ENCODE measurements around the gene CUL2. TPM values are rescaled to one million over a fixed set of nuclear protein-coding genes. Genes with fewer than 3 reads are reported as not detected.

Gene CUL2
- total and polyA plus RNA-seq, 2 donors (not counting 1 experiment from before 2014, with no cell fraction given): 7.3 to 36.9 TPM

GRCh38 chr10:35133586-35133985 is 43.4 kb upstream of the CUL2 start:
- H3K9me3 ChIP-seq (ENCODE audit: control extremely low read depth in 1 of 3, control insufficient read depth in 2 of 3, insufficient read depth in 1 of 3, low read length in 2 of 3): no peaks in the 10 kb centered on the region
- CTCF ChIA-PET: interaction anchor here (0.6 to 12.8 kb wide), 3 partner anchors 12 to 63 kb away, joined by 3 to 156 read pairs (median 3); no protein-coding TSS in a partner anchor
- no peak overlapping the region for H3K4me3 ChIP-seq (ENCODE audit: control extremely low read depth in 1 of 5, extremely low read depth in 1 of 5, insufficient read depth in 1 of 5, low read depth in 2 of 5, low read length in 4 of 5)
- no peaks in the 10 kb centered on the region for H3K27me3 ChIP-seq (replicated peaks in 1 of 4; ENCODE audit: control extremely low read depth in 1 of 4, control insufficient read depth in 3 of 4, insufficient read depth in 4 of 4, low read length in 3 of 4)
- no peak overlapping the region for H2AFZ ChIP-seq (ENCODE audit: insufficient read depth, low read depth, low read length, poor library complexity, severe bottlenecking)
- H3K27ac Mint-ChIP-seq: peak overlapping the region; percentile 32
- no peak for ATAC-seq (ENCODE audit: low read depth)
- H3K36me3 ChIP-seq (replicated peaks in 1 of 2; ENCODE audit: control extremely low read depth in 1 of 2, control insufficient read depth in 1 of 2, extremely low read depth in 1 of 2, insufficient read depth in 2 of 2, low read length in 1 of 2): no peaks in the 10 kb centered on the region
- H3K27ac ChIP-seq (ENCODE audit: low read length in 2 of 2): no peak overlapping the region
- no peaks in the 10 kb centered on the region for H4K20me1 ChIP-seq (ENCODE audit: control insufficient read depth, insufficient read depth, low read length, poor library complexity, severe bottlenecking)
- H3K4me3 Mint-ChIP-seq: no peak overlapping the region
- 29% methylated on average over 1 of the region's 1 CpG for WGBS (ENCODE audit: insufficient coverage)
- H3K9ac ChIP-seq (ENCODE audit: low read length): no peak overlapping the region
- peaks cover 29% of the 10 kb centered on the region for H3K79me2 ChIP-seq (ENCODE audit: control insufficient read depth, insufficient read depth, low read length)
- intact Hi-C loops (cut with micrococcal nuclease): no loop called here
- peaks cover 59% of the 10 kb centered on the region for H3K4me1 Mint-ChIP-seq
- H3K9me3 Mint-ChIP-seq (ENCODE audit: insufficient read depth): no peaks in the 10 kb centered on the region
- H3K27me3 Mint-ChIP-seq: no peaks in the 10 kb centered on the region
- DNase-seq: no peak
- POLR2A ChIA-PET: interaction anchor here (0.6 kb wide), 2 partner anchors 12 to 62 kb away, joined by 3 to 4 read pairs; no protein-coding TSS in a partner anchor
- TF ChIP-seq EZH2 (IDR thresholded peaks at IDR 0.05; ENCODE audit: borderline replicate concordance, insufficient read depth, low read depth, low read length, poor library complexity, severe bottlenecking): no peak
- TF ChIP-seq, protein P1, sequence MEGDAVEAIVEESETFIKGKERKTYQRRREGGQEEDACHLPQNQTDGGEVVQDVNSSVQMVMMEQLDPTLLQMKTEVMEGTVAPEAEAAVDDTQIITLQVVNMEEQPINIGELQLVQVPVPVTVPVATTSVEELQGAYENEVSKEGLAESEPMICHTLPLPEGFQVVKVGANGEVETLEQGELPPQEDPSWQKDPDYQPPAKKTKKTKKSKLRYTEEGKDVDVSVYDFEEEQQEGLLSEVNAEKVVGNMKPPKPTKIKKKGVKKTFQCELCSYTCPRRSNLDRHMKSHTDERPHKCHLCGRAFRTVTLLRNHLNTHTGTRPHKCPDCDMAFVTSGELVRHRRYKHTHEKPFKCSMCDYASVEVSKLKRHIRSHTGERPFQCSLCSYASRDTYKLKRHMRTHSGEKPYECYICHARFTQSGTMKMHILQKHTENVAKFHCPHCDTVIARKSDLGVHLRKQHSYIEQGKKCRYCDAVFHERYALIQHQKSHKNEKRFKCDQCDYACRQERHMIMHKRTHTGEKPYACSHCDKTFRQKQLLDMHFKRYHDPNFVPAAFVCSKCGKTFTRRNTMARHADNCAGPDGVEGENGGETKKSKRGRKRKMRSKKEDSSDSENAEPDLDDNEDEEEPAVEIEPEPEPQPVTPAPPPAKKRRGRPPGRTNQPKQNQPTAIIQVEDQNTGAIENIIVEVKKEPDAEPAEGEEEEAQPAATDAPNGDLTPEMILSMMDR (IDR thresholded peaks at IDR 0.05): no peak
- H3K4me2 ChIP-seq (replicated peaks; ENCODE audit: low read depth, low read length, poor library complexity, severe bottlenecking): no peak overlapping the region
- H3K4me1 ChIP-seq (ENCODE audit: control insufficient read depth in 2 of 2, insufficient read depth in 2 of 2, low read length in 2 of 2): peaks cover 24 to 27% of the 10 kb centered on the region in 2 donors

DNA sequence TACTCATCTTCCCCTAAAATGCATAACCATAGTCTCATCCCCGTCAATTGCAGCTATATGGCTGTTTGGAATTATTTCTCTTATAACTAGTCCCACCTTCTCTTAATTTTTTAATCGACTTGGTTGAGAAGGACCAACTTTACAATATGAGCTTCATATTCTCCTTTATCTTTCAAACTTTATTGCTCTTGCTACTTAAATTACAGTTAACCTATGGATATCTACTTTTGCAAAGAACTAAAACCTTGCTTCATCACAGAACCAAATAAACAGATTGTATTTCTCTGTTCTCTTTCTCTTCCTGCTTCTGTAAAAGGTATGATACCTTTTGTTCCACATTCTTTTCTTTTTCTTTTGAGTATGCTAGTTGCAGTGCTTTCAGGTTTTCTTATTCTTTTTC is 42.6 kb upstream of the CUL2 start:
- intact Hi-C loops (cut with micrococcal nuclease): loop anchor here (1.0 kb wide), 2 partner anchors 17 to 63 kb away; no protein-coding TSS in a partner anchor
- Histone ChIP-seq H3K4me2 (replicated peaks; ENCODE audit: low read depth, low read length, poor library complexity, severe bottlenecking) (peak overlapping the region; percentile 66), H3K4me3 (ENCODE audit: control extremely low read depth in 1 of 5, extremely low read depth in 1 of 5, insufficient read depth in 1 of 5, low read depth in 2 of 5, low read length in 4 of 5) (no peak overlapping the region), H3K4me1 (ENCODE audit: control insufficient read depth in 2 of 2, insufficient read depth in 2 of 2, low read length in 2 of 2) (peaks cover 27 to 33% of the 10 kb centered on the region in 2 donors), H3K9ac (ENCODE audit: low read length) (peak overlapping the region; percentile 13), H3K27ac (ENCODE audit: low read length in 2 of 2) (peak overlapping the region; percentile 53 to 69), H3K36me3 (replicated peaks in 1 of 2; ENCODE audit: control extremely low read depth in 1 of 2, control insufficient read depth in 1 of 2, extremely low read depth in 1 of 2, insufficient read depth in 2 of 2, low read length in 1 of 2) (no peaks in the 10 kb centered on the region), H3K9me3 (ENCODE audit: control extremely low read depth in 1 of 3, control insufficient read depth in 2 of 3, insufficient read depth in 1 of 3, low read length in 2 of 3) (no peaks in the 10 kb centered on the region), H3K79me2 (ENCODE audit: control insufficient read depth, insufficient read depth, low read length) (peaks cover 36% of the 10 kb centered on the region), H2AFZ (ENCODE audit: insufficient read depth, low read depth, low read length, poor library complexity, severe bottlenecking) (peak overlapping the region; percentile 13), H4K20me1 (ENCODE audit: control insufficient read depth, insufficient read depth, low read length, poor library complexity, severe bottlenecking) (no peaks in the 10 kb centered on the region), H3K27me3 (replicated peaks in 1 of 4; ENCODE audit: control extremely low read depth in 1 of 4, control insufficient read depth in 3 of 4, insufficient read depth in 4 of 4, low read length in 3 of 4) (no peaks in the 10 kb centered on the region)
- peak overlapping the region; percentile 64 for H3K4me3 Mint-ChIP-seq
- WGBS (ENCODE audit: insufficient coverage): no CpG with 5 or more reads among the region's 2 CpGs
- no peak for ATAC-seq (ENCODE audit: low read depth)
- no peaks in the 10 kb centered on the region for H3K9me3 Mint-ChIP-seq (ENCODE audit: insufficient read depth)
- peaks cover 63% of the 10 kb centered on the region for H3K4me1 Mint-ChIP-seq
- H3K27me3 Mint-ChIP-seq: no peaks in the 10 kb centered on the region
- CTCF ChIA-PET: interaction anchor here (12.8 kb wide), 1 partner anchor 64 kb away, joined by 156 read pairs; no protein-coding TSS in a partner anchor
- no peak for DNase-seq
- TF ChIP-seq, protein P1 (IDR thresholded peaks at IDR 0.05): no peak
- no peak for TF ChIP-seq EZH2 (IDR thresholded peaks at IDR 0.05; ENCODE audit: borderline replicate concordance, insufficient read depth, low read depth, low read length, poor library complexity, severe bottlenecking)
- POLR2A ChIA-PET: interaction anchor here (0.7 kb wide), 1 partner anchor 33 kb away, joined by 4 read pairs; no protein-coding TSS in a partner anchor
- peak overlapping the region; percentile 80 for H3K27ac Mint-ChIP-seq

Data from B cell (primary cell).